ENCODE data around the gene GPATCH2.

DNA sequence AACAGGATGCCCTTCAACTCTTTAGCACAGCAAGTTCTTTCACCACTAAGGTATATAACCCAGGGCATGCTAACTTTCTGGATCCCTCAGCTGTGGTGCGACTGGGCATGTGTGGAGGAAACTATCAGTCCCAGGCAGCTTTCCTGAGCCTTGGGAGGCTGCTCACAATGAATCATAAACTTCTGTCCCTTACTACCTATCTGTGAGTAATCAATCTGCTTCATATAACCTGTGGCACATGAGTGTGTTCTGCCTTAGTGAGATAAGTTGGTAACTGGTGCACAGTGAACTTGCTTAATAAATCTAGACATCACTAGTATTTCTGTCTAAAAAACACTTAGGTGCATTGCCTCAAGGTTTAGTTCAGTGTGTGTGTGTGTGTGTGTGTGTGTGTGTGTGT, 158.0 kb downstream of the GPATCH2 start:
- TF ChIP-seq, protein P1, sequence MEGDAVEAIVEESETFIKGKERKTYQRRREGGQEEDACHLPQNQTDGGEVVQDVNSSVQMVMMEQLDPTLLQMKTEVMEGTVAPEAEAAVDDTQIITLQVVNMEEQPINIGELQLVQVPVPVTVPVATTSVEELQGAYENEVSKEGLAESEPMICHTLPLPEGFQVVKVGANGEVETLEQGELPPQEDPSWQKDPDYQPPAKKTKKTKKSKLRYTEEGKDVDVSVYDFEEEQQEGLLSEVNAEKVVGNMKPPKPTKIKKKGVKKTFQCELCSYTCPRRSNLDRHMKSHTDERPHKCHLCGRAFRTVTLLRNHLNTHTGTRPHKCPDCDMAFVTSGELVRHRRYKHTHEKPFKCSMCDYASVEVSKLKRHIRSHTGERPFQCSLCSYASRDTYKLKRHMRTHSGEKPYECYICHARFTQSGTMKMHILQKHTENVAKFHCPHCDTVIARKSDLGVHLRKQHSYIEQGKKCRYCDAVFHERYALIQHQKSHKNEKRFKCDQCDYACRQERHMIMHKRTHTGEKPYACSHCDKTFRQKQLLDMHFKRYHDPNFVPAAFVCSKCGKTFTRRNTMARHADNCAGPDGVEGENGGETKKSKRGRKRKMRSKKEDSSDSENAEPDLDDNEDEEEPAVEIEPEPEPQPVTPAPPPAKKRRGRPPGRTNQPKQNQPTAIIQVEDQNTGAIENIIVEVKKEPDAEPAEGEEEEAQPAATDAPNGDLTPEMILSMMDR (IDR thresholded peaks at IDR 0.05 in 2 of 3, conservative IDR thresholded peaks at IDR 0.05 in 1 of 3; ENCODE audit: borderline replicate concordance in 1 of 3, insufficient read depth in 1 of 3, low read depth in 2 of 3, low read length in 2 of 3), result no peak
- TF ChIP-seq YY1 (IDR thresholded peaks at IDR 0.05; ENCODE audit: extremely low read depth, insufficient replicate concordance, low read depth, low read length) (no peak), POLR2AphosphoS5 (IDR thresholded peaks at IDR 0.05; ENCODE audit: low read depth, low read length) (no peak), CBX3 (IDR thresholded peaks at IDR 0.05; ENCODE audit: low read depth) (no peak), EZH2phosphoT487 (IDR thresholded peaks at IDR 0.05; ENCODE audit: borderline replicate concordance) (no peak)
